ENCODE measurements around the gene SPTBN1.

DNA sequence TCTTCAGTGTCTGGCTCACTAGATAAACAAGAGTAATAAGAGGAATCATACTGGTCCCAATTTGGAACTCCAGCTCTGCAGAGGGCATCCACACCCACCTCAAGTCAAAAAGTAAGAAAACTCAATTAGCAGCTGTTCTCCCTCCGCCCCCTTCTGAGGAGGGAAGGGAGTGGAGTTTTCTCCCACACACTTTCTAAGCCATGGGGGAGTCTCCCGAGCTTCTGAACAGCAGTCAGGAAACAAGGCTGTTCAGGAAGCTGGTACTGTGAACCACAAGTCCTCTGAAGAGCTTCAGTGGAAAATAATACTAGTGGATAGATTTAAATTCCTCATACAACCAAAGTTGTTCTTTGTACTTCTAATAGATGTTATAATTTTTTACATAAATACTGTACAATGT lies 32.9 kb upstream of the SPTBN1 start:
- TF ChIP-seq GATA3 (IDR thresholded peaks at IDR 0.05; ENCODE audit: low read depth, low read length), result no peak
- TF ChIP-seq GATA2 (IDR thresholded peaks at IDR 0.05; ENCODE audit: low read depth, low read length), result no peak

All from SH-SY5Y (cell line).